Superior temporal gyrus (tissue), 1 donor: ENCODE data around the gene GGACT.
A peak's percentile ranks its signal among the peaks of the same experiment; 100 is the strongest.
"Not testable (repeated sequence)": the region's sequence is repeated elsewhere in the genome, so short reads cannot be mapped to it uniquely, and the experiment has no call there.

Source experiments
- DNase-seq: peaks from one replicate; pipeline ENCODE4 v3.0.0-alpha.2; 2016; ENCODE audit errors: extremely low spot score

GGACT gene

GRCh38 chr13:100529666-100530377 lies 58.8 kb downstream of the GGACT start:
- no peak for DNase-seq

DNA sequence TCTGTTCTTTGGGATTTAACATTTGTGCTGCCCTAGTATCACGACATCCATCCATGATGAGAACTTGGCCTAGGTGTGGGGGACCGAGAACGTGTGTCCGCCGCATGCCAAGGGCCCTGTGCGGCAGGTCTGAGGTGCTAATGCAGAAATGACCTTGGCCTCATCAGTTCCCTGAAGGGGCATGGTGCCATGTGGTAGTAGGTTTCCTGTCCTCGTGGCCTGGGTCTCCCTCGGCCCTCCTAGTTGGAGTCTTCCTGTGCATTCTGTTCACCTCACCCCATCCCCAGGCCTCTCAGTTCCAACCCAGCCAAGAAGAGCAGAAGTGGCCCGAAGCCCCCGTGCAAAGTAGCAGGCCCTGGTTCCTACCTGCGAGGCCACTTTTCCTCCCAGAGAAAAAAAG lies 59.8 kb downstream of the GGACT start:
- no peak for DNase-seq

DNA sequence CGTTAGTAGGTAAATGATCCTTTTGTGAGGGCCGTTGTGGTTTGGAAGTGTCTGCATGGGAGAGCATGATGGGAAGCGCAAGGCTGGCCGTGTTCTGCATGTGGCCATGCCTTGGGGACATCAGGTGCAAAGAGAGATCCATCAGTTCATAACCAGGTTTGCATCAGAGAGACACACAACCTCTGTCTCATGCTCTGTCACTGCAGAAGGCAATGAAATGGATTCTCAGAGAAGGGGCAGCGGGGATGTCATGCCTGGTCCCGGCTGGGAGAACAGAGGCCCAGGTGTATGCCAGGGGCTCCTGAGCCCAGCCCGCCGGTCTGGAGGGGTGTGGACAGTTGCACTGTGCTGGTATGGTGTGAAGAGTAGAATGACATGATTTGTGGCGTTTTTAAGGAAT lies 60.2 kb downstream of the GGACT start:
- no peak for DNase-seq

DNA sequence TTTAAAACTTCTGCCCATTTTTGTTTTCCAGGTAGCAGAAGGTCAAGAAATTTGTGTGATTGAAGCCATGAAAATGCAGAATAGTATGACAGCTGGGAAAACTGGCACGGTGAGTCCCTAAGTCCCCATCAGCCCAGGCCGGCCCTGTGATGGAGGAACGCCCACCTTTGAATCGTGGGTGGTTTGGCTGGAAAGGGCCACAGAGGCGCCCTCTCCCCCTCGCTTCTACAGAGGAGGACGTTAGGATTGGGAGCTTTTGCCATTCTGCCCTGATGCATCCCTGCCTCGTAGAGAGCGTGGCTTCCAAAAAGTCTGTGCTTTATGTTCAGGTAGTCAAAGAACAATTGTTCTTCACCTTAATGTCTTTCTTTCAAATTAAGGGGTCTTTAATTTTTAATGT lies 60.9 kb downstream of the GGACT start:
- DNase-seq: no peak

DNA sequence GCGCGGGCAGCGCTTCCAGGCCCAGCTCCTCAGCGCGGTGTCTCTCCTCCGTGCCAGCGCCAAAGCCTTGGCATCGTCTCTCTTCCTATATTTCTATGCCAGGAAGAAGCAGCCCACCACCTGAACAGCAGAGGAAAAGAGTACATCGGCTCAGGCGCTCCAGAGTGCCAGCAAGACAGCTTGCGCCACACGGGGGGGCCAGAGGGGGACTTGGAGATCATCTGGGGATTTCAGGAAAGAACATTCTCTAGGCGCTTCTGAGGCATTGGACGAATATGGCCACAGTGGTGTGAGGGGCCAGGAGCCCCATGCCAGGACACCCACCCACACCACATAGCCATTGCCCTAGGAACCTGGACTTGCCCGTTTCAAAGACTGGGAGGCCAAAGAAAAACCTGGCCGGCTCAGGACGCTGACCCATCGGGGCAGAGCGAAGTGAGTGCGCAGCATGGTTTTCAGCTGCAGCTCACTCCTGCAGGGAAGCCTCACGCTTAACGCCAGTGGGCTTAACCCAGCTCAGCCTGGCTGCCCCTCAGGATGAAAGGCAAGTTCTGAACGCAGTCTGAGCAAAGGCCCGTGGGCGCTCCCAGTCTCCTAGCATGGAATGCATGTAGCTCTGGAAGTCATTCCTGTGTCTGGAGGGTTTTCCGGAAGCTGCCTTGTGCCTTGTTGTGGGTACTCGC lies 62.1 kb downstream of the GGACT start:
- DNase-seq: no peak

GRCh38 chr13:100525453-100526317 lies 62.9 kb downstream of the GGACT start:
- no peak for DNase-seq

GRCh38 chr13:100524688-100525087 lies 63.9 kb downstream of the GGACT start:
- DNase-seq: not testable (repeated sequence)

DNA sequence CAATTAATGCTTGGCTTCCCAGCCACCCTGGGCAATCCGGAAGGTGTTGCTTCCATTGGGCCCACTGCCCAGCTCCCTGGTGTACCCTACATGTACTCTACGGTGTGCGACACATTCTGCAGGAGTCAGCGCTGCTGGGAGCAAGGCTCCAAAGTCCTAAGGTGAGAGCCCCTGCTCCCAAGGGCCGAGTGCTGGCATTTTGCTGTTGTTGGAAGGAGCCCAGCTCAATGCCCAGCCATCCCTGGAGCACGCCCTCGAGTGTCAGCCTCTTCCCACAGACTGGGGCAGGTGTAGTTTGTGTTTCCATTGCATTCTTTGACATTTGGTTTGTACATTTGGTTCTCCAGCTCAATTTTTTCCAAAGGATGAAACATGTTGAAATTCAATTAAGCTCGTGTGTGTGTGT lies 64.6 kb downstream of the GGACT start:
- no peak for DNase-seq

- DNase-seq: no peak
These were observed 65.2 kb downstream of the GGACT start for GRCh38 chr13:100523411-100523810.

DNA sequence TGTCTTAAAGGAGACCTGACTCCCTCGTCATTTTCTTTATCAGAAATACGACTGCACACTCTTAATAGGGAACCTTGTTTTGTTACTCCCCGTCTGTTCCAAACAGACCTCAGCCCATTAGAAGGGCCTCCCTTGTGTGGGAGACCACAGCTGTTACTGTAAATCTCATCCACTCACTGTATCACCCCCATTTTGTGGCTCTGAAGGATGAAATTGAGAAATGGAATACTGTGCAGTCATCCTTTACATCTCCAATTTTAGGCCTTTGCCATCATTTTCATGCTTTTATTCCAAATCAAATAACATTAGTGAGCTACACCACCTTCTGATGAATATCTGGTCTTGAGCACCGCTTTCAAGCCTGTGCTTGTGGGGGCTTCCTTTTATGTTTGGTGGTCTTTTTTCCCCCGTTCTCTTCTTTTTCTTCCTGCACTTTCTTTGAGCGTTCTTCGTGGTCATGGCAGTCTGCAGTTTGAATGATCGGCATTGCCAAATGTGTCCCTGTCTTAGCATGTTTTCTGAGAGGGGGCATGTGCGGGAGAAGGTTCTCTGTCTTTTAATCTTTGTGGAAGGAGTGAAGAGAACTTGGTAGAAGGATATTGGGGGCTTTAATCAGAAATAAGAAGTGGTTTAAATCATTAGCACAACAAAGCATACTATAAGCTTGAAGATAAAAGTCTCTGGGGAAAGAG lies 65.8 kb downstream of the GGACT start:
- no peak for DNase-seq

DNA sequence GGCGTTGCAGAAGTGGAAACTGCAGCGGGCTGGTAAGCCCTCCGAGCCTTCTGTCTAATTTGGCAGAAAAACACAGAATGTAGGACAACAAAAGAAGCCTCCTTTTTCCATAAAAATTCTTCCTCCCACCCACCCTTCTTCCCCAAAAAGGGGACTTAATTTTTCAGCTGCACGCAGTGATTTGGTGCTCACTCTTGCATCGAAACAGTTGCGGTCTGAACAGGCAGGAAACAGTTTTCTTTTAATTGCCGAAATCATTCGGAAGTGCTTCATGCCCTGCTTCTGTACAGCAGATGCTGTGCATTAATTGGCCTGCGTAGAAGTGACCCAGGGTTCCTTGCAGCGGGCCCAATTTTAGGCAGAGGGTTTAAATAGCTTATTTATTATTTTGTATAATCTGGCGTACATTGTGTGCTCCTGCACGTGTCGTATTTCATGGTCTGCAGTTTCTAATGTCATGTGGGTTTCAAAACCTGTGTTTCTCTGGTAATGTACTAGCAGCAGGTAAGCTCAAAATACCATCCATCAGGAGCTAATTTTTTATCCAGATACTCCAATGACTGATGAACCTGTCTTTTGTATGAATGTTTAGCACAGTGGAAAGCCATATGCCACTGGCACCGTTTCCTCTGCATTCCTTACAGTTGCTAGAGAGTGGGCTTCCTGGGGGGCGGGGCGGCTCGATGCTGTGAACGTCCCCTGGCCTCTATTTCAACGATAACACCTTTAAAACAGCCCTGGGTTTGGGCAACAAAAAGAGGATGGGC lies 66.6 kb downstream of the GGACT start:
- DNase-seq: no peak

DNA sequence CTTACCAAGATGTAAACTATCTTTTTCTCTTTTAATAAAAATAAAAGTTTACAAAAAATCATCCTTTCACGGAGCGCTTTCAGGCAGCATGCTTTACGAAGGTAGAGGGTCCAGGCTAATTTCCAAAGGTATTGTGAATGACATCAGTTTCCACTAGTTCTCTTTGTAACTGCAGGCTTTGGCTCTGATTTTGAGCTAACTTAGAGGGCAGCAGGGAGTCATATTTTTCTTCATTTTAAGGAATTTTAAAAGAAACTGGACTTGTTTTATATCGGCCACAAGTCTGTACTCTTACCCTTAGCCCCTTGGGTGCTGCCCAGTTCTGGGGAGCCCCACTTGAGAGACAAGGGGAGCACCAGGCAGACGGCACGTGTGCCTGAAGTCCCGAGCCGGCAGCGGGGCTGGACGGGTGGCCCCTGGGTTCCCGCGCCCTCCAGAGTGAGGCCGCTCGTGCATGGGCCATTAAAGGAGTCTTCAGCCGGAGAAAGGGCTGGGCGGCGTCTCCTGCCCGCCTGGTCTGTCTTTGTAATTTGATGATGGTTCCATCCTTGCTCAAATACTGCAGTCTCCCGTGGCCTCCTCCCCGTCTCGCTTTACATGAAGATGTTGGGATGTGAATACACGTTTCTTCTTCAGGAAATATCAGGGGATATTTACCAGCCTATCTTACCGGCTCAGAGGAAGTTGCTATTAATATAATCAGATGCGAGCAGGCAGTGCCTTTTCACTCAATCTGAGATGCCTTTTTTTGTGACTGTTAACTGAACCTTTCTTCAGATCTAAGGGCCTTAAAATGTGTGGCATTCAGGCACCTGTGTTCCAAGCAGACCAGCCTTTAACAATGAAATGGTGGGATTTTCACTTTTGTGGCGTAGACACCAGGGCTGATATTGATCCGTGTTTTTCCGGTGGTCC lies 67.4 kb downstream of the GGACT start:
- no peak for DNase-seq

DNA sequence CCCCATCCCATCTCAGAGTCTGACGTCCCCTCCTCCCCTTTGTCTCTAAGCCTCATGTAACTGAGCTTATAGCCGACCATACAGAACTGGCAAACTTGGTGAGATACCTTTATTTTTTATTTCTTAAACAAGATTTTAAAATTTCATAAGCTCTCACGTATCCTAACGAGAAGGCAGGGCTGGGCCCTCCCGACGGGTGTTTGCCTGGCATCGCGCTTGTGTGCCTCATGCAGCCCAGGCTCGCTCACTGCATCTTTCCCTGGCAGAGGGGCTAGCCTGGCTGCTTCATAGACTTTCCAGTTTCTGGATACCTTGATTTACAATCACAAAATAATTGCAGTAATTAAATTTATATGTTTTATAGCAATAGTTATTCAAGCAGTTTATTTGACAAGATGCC lies 69.0 kb downstream of the GGACT start:
- DNase-seq: no peak

GRCh38 chr13:100518394-100519062 lies 70.1 kb downstream of the GGACT start:
- no peak for DNase-seq

GRCh38 chr13:100517728-100518127 lies 70.9 kb downstream of the GGACT start:
- DNase-seq: no peak

DNA sequence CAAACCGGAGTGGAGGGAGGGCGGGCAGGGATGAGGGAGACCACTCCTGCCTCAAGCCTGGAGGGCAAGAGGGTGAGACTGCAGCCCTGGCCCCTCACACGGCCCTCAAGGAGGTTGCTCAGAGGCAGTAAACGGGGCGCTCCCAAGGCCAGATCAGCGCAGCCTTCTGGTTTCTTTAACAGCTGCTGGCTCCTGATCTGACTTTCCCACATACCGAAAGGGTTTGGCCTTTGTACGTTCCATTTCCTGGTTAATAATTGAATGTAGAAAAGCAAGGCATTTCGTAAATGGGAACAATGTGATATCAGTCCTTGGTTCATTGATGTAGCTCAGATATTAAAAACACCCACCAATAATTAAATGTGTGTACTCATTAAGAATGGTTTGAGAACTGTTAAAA lies 71.5 kb downstream of the GGACT start:
- no peak for DNase-seq

DNA sequence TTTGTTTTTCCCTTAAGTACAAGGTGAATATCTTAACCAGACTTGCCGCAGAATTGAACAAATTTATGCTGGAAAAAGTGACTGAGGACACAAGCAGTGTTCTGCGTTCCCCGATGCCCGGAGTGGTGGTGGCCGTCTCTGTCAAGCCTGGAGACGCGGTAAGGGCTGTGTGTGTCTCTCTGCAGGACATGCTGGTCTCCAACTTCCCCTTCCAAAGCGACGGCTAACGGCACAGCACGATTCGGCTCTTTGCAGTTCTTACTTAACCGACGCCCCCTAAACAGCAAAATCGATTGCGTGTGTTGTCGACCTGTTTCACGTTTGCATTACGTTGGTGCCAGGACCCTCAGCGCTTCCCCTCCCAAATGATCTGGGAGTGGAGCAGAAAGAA lies 73.2 kb downstream of the GGACT start:
- no peak for DNase-seq

DNA sequence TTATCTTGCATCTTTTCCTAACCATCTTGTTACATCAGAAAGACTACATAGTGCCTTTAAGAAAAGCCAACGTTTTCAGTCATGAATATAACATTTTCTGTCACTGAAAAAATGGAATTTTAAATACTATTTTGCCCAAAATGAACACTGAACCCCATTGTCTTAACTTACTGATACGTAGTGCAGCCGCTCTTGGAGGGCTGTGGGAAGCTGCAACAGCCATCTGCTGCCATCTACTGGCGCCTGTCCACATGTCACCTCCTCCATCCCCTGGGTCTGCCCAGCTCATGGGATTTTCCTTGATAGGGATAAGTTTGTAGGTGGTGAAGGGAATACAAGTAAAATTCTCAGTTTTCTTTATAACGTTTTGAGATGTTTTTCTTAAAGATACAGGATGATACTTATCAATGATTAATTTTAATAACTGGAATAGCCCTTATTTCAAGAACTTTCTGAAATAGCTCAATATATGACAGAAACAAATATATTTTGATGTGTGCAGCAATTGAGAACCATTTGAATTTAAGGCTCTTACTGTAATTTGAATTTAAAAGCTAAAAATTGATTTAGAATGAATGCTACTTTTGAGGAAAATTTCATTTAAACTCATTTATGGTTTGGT lies 73.7 kb downstream of the GGACT start:
- peak; percentile 93 for DNase-seq

GRCh38 chr13:100513987-100514670 lies 74.5 kb downstream of the GGACT start:
- no peak for DNase-seq
